ENCODE measurements around the gene VSIG1. TPM values are rescaled to one million over a fixed set of nuclear protein-coding genes. Genes with fewer than 3 reads are reported as not detected.

VSIG1 gene
- polyA plus RNA-seq, 1 of the 3 experiments (the other 2 are of a cell fraction): not detected

DNA sequence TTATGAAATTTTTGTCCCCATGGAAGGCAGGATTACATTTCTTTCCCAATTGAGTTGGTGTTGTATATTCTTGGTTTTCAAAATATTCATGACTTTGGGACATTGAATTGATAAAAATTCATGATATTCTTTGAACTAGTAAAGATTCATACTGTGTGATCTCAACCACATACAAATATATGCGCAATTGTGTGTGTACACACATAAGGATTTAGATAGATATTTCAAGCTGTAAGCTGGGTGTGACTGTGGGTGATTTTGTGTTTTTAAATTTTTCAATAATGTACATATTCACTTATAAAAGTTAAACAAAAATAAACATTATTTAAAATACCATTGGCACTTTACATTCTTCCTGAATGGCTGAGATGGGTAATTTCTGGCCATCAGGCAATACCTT, 19.5 kb upstream of the VSIG1 start:
- H3K9ac ChIP-seq: no peak overlapping the region
- H3K27ac ChIP-seq (ENCODE audit: low read depth in 2 of 2, low read length in 1 of 2): no peak overlapping the region
- H3K79me2 ChIP-seq (ENCODE audit: insufficient read depth): no peaks in the 10 kb centered on the region
- peaks cover 5% of the 10 kb centered on the region; the same call in 1 of the 2 replicates for H3K27me3 ChIP-seq (ENCODE audit: insufficient read depth)
- H3K9me2 ChIP-seq: no peaks in the 10 kb centered on the region; the same call in 1 of the 2 replicates
- no peak overlapping the region for H3K4me2 ChIP-seq
- TF ChIP-seq JUND (IDR thresholded peaks at IDR 0.05): no peak
- no peak for TF ChIP-seq EZH2phosphoT487 (IDR thresholded peaks at IDR 0.05; ENCODE audit: borderline replicate concordance, low read depth)
- TF ChIP-seq USF2 (IDR thresholded peaks at IDR 0.05; ENCODE audit: borderline replicate concordance, low read depth, low read length): no peak
- no peak for TF ChIP-seq NFIC (IDR thresholded peaks at IDR 0.05; ENCODE audit: borderline replicate concordance)
- no peak for TF ChIP-seq FOXM1 (IDR thresholded peaks at IDR 0.05; ENCODE audit: low read depth)
- TF ChIP-seq GATA2 (CRISPR knock-in tag; IDR thresholded peaks at IDR 0.05): no peak
- TF ChIP-seq ZBTB33 (IDR thresholded peaks at IDR 0.05; ENCODE audit: borderline replicate concordance, low read depth): no peak
- no peak for TF ChIP-seq YY1 (IDR thresholded peaks at IDR 0.05; ENCODE audit: low read depth)
- no peak for TF ChIP-seq GABPA (IDR thresholded peaks at IDR 0.05; ENCODE audit: low read depth)
- TF ChIP-seq SIN3A (IDR thresholded peaks at IDR 0.05; ENCODE audit: borderline replicate concordance, low read depth, low read length): no peak
- no peak for TF ChIP-seq RAD21 (IDR thresholded peaks at IDR 0.05; ENCODE audit: low read length)
- no peak for TF ChIP-seq RCOR1 (IDR thresholded peaks at IDR 0.05; ENCODE audit: low read length)
- no peak for TF ChIP-seq NRF1 (IDR thresholded peaks at IDR 0.05; ENCODE audit: low read depth, low read length)
- no peak for TF ChIP-seq MEF2A (IDR thresholded peaks at IDR 0.05; ENCODE audit: borderline replicate concordance, low read depth)
- TF ChIP-seq ELF1 (IDR thresholded peaks at IDR 0.05): no peak
- CTCF ChIA-PET: no interaction called here
- H3K4me1 ChIP-seq (ENCODE audit: control insufficient read depth in 1 of 2, insufficient read depth in 2 of 2, low read depth in 1 of 2, low read length in 1 of 2): no peaks in the 10 kb centered on the region
- no peak for DNase-seq
- H4K20me1 ChIP-seq (ENCODE audit: insufficient read depth): no peaks in the 10 kb centered on the region; the same call in 1 of the 2 replicates
- no peaks in the 10 kb centered on the region for H3F3A ChIP-seq (replicated peaks; ENCODE audit: insufficient read depth)
- POLR2A ChIA-PET: no interaction called here
- no peak overlapping the region for H2AFZ ChIP-seq (ENCODE audit: low read depth)
- WGBS (ENCODE audit: low lambda C conversion rate): 23% methylated on average over 1 of the region's 1 CpG
- H3K4me3 ChIP-seq (ENCODE audit: low read depth in 2 of 2, low read length in 1 of 2): no peak overlapping the region
- no peaks in the 10 kb centered on the region for H3K36me3 ChIP-seq (replicated peaks in 1 of 2; ENCODE audit: control insufficient read depth in 1 of 2, insufficient read depth in 2 of 2, low read length in 1 of 2)
- no peaks in the 10 kb centered on the region for H3K9me3 ChIP-seq

- no peaks in the 10 kb centered on the region; the same call in 1 of the 2 replicates for H3K9me2 ChIP-seq
- H3K4me2 ChIP-seq: no peak overlapping the region
- no peaks in the 10 kb centered on the region for H3K36me3 ChIP-seq (replicated peaks in 1 of 2; ENCODE audit: control insufficient read depth in 1 of 2, insufficient read depth in 2 of 2, low read length in 1 of 2)
- H3K9me3 ChIP-seq: no peaks in the 10 kb centered on the region
- ChIA-PET CTCF (no interaction called here), POLR2A (no interaction called here)
- no peaks in the 10 kb centered on the region; the same call in 1 of the 2 replicates for H4K20me1 ChIP-seq (ENCODE audit: insufficient read depth)
- no peak overlapping the region for H3K9ac ChIP-seq
- no peaks in the 10 kb centered on the region for H3K4me1 ChIP-seq (ENCODE audit: control insufficient read depth in 1 of 2, insufficient read depth in 2 of 2, low read depth in 1 of 2, low read length in 1 of 2)
- no peaks in the 10 kb centered on the region for H3F3A ChIP-seq (replicated peaks; ENCODE audit: insufficient read depth)
- H3K27me3 ChIP-seq (ENCODE audit: insufficient read depth): peaks cover 5% of the 10 kb centered on the region; the same call in 1 of the 2 replicates
- H3K79me2 ChIP-seq (ENCODE audit: insufficient read depth): no peaks in the 10 kb centered on the region
- no peak overlapping the region for H3K27ac ChIP-seq (ENCODE audit: low read depth in 2 of 2, low read length in 1 of 2)
- H3K4me3 ChIP-seq (ENCODE audit: low read depth in 2 of 2, low read length in 1 of 2): no peak overlapping the region
- H2AFZ ChIP-seq (ENCODE audit: low read depth): no peak overlapping the region
- DNase-seq: no peak
- WGBS (ENCODE audit: low lambda C conversion rate): 0% methylated on average over 2 of the region's 2 CpGs
- no peak for TF ChIP-seq NFIC (IDR thresholded peaks at IDR 0.05; ENCODE audit: borderline replicate concordance)
- no peak for TF ChIP-seq ZBTB33 (IDR thresholded peaks at IDR 0.05; ENCODE audit: borderline replicate concordance, low read depth)
- no peak for TF ChIP-seq EP300 (IDR thresholded peaks at IDR 0.05; ENCODE audit: borderline replicate concordance in 1 of 2, low read depth in 1 of 2, low read length in 1 of 2)
- no peak for TF ChIP-seq TEAD4 (IDR thresholded peaks at IDR 0.05; ENCODE audit: borderline replicate concordance, insufficient read depth)
- TF ChIP-seq FOXJ3 (CRISPR knock-in tag; IDR thresholded peaks at IDR 0.05): no peak
- no peak for TF ChIP-seq ELF1 (IDR thresholded peaks at IDR 0.05)
- no peak for TF ChIP-seq FOXM1 (IDR thresholded peaks at IDR 0.05; ENCODE audit: low read depth)
- TF ChIP-seq TCF12 (IDR thresholded peaks at IDR 0.05): no peak
- TF ChIP-seq, protein P1, sequence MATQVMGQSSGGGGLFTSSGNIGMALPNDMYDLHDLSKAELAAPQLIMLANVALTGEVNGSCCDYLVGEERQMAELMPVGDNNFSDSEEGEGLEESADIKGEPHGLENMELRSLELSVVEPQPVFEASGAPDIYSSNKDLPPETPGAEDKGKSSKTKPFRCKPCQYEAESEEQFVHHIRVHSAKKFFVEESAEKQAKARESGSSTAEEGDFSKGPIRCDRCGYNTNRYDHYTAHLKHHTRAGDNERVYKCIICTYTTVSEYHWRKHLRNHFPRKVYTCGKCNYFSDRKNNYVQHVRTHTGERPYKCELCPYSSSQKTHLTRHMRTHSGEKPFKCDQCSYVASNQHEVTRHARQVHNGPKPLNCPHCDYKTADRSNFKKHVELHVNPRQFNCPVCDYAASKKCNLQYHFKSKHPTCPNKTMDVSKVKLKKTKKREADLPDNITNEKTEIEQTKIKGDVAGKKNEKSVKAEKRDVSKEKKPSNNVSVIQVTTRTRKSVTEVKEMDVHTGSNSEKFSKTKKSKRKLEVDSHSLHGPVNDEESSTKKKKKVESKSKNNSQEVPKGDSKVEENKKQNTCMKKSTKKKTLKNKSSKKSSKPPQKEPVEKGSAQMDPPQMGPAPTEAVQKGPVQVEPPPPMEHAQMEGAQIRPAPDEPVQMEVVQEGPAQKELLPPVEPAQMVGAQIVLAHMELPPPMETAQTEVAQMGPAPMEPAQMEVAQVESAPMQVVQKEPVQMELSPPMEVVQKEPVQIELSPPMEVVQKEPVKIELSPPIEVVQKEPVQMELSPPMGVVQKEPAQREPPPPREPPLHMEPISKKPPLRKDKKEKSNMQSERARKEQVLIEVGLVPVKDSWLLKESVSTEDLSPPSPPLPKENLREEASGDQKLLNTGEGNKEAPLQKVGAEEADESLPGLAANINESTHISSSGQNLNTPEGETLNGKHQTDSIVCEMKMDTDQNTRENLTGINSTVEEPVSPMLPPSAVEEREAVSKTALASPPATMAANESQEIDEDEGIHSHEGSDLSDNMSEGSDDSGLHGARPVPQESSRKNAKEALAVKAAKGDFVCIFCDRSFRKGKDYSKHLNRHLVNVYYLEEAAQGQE (IDR thresholded peaks at IDR 0.05; ENCODE audit: low read depth, low read length): no peak
These were observed 18.8 kb upstream of the VSIG1 start for GRCh38 chrX:108025954-108026600.

All from SK-N-SH (cell line).